Measurements from ENCODE around the gene DNMT1. TPM values are rescaled to one million over a fixed set of nuclear protein-coding genes. Genes with fewer than 3 reads are reported as not detected.

Gene DNMT1
- polyA plus RNA-seq, 1 of the 3 experiments (the other 2 are of a cell fraction): 58.3 TPM

DNA sequence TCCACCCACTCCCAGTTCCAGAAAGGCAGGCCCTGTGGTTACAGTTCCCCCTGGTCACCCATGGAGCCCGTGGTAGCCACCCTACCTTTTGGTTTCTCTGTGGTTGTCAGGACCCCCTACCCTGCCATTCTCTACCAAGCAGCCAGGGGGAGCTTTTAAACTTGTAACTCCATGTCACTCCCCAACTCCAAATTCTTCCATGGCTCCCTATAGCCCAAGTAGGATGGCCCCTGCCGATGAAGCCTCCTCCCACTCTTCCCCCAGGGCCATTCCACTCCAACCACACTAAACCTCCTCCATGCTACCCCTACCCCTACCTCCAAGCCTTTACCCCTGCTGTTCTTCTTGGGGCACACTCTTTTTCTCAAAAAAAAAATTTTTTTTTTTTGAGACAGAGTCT is 34.2 kb upstream of the DNMT1 start (continued):
- TF ChIP-seq, protein P1, sequence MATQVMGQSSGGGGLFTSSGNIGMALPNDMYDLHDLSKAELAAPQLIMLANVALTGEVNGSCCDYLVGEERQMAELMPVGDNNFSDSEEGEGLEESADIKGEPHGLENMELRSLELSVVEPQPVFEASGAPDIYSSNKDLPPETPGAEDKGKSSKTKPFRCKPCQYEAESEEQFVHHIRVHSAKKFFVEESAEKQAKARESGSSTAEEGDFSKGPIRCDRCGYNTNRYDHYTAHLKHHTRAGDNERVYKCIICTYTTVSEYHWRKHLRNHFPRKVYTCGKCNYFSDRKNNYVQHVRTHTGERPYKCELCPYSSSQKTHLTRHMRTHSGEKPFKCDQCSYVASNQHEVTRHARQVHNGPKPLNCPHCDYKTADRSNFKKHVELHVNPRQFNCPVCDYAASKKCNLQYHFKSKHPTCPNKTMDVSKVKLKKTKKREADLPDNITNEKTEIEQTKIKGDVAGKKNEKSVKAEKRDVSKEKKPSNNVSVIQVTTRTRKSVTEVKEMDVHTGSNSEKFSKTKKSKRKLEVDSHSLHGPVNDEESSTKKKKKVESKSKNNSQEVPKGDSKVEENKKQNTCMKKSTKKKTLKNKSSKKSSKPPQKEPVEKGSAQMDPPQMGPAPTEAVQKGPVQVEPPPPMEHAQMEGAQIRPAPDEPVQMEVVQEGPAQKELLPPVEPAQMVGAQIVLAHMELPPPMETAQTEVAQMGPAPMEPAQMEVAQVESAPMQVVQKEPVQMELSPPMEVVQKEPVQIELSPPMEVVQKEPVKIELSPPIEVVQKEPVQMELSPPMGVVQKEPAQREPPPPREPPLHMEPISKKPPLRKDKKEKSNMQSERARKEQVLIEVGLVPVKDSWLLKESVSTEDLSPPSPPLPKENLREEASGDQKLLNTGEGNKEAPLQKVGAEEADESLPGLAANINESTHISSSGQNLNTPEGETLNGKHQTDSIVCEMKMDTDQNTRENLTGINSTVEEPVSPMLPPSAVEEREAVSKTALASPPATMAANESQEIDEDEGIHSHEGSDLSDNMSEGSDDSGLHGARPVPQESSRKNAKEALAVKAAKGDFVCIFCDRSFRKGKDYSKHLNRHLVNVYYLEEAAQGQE (IDR thresholded peaks at IDR 0.05; ENCODE audit: low read depth, low read length): no peak
- TF ChIP-seq, protein P2, sequence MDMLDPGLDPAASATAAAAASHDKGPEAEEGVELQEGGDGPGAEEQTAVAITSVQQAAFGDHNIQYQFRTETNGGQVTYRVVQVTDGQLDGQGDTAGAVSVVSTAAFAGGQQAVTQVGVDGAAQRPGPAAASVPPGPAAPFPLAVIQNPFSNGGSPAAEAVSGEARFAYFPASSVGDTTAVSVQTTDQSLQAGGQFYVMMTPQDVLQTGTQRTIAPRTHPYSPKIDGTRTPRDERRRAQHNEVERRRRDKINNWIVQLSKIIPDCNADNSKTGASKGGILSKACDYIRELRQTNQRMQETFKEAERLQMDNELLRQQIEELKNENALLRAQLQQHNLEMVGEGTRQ (IDR thresholded peaks at IDR 0.05; ENCODE audit: borderline replicate concordance, low read depth, low read length): no peak
- TF ChIP-seq SIN3A (IDR thresholded peaks at IDR 0.05; ENCODE audit: borderline replicate concordance, low read depth, low read length) (no peak), FOXJ3 (CRISPR knock-in tag; IDR thresholded peaks at IDR 0.05) (no peak), EP300 (IDR thresholded peaks at IDR 0.05; ENCODE audit: borderline replicate concordance in 1 of 2, low read depth in 1 of 2, low read length in 1 of 2) (no peak), CHD2 (IDR thresholded peaks at IDR 0.05; ENCODE audit: low read length, partially characterized antibody) (no peak), MEF2A (IDR thresholded peaks at IDR 0.05; ENCODE audit: borderline replicate concordance, low read depth) (no peak), TAF1 (IDR thresholded peaks at IDR 0.05; ENCODE audit: borderline replicate concordance, low read depth, low read length) (no peak), GABPA (IDR thresholded peaks at IDR 0.05; ENCODE audit: low read depth) (no peak)
- TF ChIP-seq, protein P3, sequence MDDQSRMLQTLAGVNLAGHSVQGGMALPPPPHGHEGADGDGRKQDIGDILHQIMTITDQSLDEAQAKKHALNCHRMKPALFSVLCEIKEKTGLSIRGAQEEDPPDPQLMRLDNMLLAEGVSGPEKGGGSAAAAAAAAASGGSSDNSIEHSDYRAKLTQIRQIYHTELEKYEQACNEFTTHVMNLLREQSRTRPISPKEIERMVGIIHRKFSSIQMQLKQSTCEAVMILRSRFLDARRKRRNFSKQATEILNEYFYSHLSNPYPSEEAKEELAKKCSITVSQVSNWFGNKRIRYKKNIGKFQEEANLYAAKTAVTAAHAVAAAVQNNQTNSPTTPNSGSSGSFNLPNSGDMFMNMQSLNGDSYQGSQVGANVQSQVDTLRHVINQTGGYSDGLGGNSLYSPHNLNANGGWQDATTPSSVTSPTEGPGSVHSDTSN (IDR thresholded peaks at IDR 0.05): no peak

DNA sequence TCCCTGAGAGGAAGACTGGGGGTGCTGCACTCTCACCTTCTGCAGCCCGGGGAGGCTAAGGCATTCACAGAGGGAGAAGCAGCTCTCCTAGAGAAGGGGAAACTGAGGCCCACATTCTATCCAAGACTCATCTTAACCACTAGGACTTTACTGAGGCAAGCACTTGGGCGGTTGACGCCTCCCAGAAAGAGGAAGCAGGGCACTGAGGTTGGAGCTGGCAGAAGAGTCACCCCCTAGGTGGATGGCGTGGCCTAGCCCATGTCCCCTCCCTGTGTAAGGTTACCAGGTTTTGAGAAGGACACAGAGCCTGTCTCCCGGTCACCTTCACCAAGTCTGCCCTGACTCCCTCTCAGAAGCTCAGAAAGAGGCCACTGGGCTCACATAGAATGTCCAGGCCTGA is 33.6 kb upstream of the DNMT1 start:
- peaks cover 0 to 26% of the 10 kb centered on the region in 2 experiments; a peak in 1 of 4 replicates for H3K4me1 ChIP-seq (ENCODE audit: control insufficient read depth in 1 of 2, insufficient read depth in 2 of 2, low read depth in 1 of 2, low read length in 1 of 2)
- WGBS (ENCODE audit: low lambda C conversion rate): 94% methylated on average over 5 of the region's 5 CpGs
- H3K9me2 ChIP-seq: no peaks in the 10 kb centered on the region
- peak overlapping the region in 1 of 2 experiments; percentile 31; a peak in 1 of 4 replicates for H3K27ac ChIP-seq (ENCODE audit: low read depth in 2 of 2, low read length in 1 of 2)
- no peak for TF ChIP-seq MXI1 (IDR thresholded peaks at IDR 0.05; ENCODE audit: low read depth, low read length)
- TF ChIP-seq, protein P4, sequence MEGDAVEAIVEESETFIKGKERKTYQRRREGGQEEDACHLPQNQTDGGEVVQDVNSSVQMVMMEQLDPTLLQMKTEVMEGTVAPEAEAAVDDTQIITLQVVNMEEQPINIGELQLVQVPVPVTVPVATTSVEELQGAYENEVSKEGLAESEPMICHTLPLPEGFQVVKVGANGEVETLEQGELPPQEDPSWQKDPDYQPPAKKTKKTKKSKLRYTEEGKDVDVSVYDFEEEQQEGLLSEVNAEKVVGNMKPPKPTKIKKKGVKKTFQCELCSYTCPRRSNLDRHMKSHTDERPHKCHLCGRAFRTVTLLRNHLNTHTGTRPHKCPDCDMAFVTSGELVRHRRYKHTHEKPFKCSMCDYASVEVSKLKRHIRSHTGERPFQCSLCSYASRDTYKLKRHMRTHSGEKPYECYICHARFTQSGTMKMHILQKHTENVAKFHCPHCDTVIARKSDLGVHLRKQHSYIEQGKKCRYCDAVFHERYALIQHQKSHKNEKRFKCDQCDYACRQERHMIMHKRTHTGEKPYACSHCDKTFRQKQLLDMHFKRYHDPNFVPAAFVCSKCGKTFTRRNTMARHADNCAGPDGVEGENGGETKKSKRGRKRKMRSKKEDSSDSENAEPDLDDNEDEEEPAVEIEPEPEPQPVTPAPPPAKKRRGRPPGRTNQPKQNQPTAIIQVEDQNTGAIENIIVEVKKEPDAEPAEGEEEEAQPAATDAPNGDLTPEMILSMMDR (IDR thresholded peaks at IDR 0.05): no peak
- no peak for TF ChIP-seq RXRA (IDR thresholded peaks at IDR 0.05; ENCODE audit: borderline replicate concordance, low read depth)
- H3K79me2 ChIP-seq (ENCODE audit: insufficient read depth): peaks cover 10% of the 10 kb centered on the region; the same call in 1 of the 2 replicates
- ChIA-PET POLR2A (interaction anchor here (1.2 kb wide), 1 partner anchor 23 kb away, joined by 3 read pairs; no protein-coding TSS in a partner anchor), CTCF (interaction anchor here (0.6 to 5.5 kb wide), 8 partner anchors 18 to 78 kb away, joined by 3 to 54 read pairs (median 4); partner anchors contain the start of gene DNMT1)
- no peaks in the 10 kb centered on the region for H3K9me3 ChIP-seq
- H3K27me3 ChIP-seq (ENCODE audit: insufficient read depth): no peaks in the 10 kb centered on the region
- H2AFZ ChIP-seq (ENCODE audit: low read depth): no peak overlapping the region
- H3F3A ChIP-seq (replicated peaks; ENCODE audit: insufficient read depth): peaks cover 4% of the 10 kb centered on the region
- no peak overlapping the region for H3K9ac ChIP-seq
- no peak for DNase-seq
- H3K4me3 ChIP-seq (ENCODE audit: low read depth in 2 of 2, low read length in 1 of 2): no peak overlapping the region
- H3K36me3 ChIP-seq (replicated peaks in 1 of 2; ENCODE audit: control insufficient read depth in 1 of 2, insufficient read depth in 2 of 2, low read length in 1 of 2): no peaks in the 10 kb centered on the region
- H4K20me1 ChIP-seq (ENCODE audit: insufficient read depth): 0 out of 2 replicates have a peak, but pooled peaks cover 4% of the 10 kb centered on the region
- H3K4me2 ChIP-seq: no peak overlapping the region

Data from SK-N-SH (cell line).